AG04449 (cell line): ENCODE results near the gene SLC7A4.

ENCODE experiments used
- CTCF ChIA-PET: fragments of 350-600 bp; formaldehyde crosslinking; extraction: SDS; loops from one replicate; lab custom pipeline; 2021; ENCODE audit warnings: antibody characterized with exemption; lab: Yijun Ruan, JAX
- POLR2A ChIA-PET: fragments of 400-600, 350-600 bp; formaldehyde crosslinking; extraction: SDS; loops from one replicate; lab custom pipeline; 2020; ENCODE audit warnings: antibody characterized with exemption, inconsistent platforms; lab: Yijun Ruan, JAX
- DNase-seq: peaks from one replicate; pipeline ENCODE4 v3.0.0-alpha.2; 2010; ENCODE audit warnings: low read depth, low spot score
- H3K4me3 ChIP-seq: 2 replicates; pipeline ENCODE4 v1.5.1; 2011; ENCODE audit warnings: low read depth, mild to moderate bottlenecking, control low read depth, low read length
- CTCF ChIP-seq: IDR thresholded peaks from one replicate; pipeline ENCODE4 v1.5.1; 2011; ENCODE audit warnings: mild to moderate bottlenecking, moderate library complexity, low read length, control low read depth, inconsistent platforms; ENCODE audit not compliant: insufficient read depth; ENCODE audit errors: missing control alignments

Gene SLC7A4

GRCh38 chr22:20985720-20986119 is 46.6 kb downstream of the SLC7A4 start:
- DNase-seq: no peak
- CTCF ChIA-PET: interaction anchor here (1.4 kb wide), 1 partner anchor 100 kb away, joined by 5 read pairs; no protein-coding TSS in a partner anchor
- POLR2A ChIA-PET: no interaction called here
- TF ChIP-seq CTCF: no peak
- no peak overlapping the region for H3K4me3 ChIP-seq

- H3K4me3 ChIP-seq: peak overlapping the region; percentile 90
- ChIA-PET CTCF (interaction anchor here (0.9 to 3.2 kb wide), 7 partner anchors 7 to 120 kb away, joined by 3 to 16 read pairs (median 5); partner anchors contain the start of genes AIFM3 and P2RX6), POLR2A (interaction anchor here (1.7 to 3.1 kb wide), 2 partner anchors 17 to 19 kb away, joined by 15 to 20 read pairs; partner anchors contain the start of gene THAP7)
- TF ChIP-seq CTCF: no peak
- no peak for DNase-seq
Measured at GRCh38 chr22:20983081-20983771, 49.1 kb downstream of the SLC7A4 start.

- no peak for TF ChIP-seq CTCF
- POLR2A ChIA-PET: interaction anchor here (1.0 to 3.1 kb wide), 8 partner anchors 9 to 97 kb away, joined by 3 to 20 read pairs (median 6); partner anchors contain the start of genes CRKL and THAP7
- H3K4me3 ChIP-seq: peak overlapping the region; percentile 90
- CTCF ChIA-PET: interaction anchor here (0.6 to 3.4 kb wide), 21 partner anchors 8 to 181 kb away, joined by 3 to 29 read pairs (median 4); partner anchors contain the start of genes AIFM3 and P2RX6
- DNase-seq: no peak
Measured at GRCh38 chr22:20982563-20982882, 49.8 kb downstream of the SLC7A4 start.

GRCh38 chr22:20981787-20982562 is 50.4 kb downstream of the SLC7A4 start, which contains the start of gene LZTR1:
LZTR1 (plus strand) TSS chr22:20982297; CDS start chr22:20982372, 75 bp downstream.
- CTCF ChIA-PET: interaction anchor here (0.6 to 3.4 kb wide), 25 partner anchors 9 to 181 kb away, joined by 3 to 29 read pairs (median 4); partner anchors contain the start of genes AIFM3 and P2RX6
- POLR2A ChIA-PET: interaction anchor here (0.7 to 3.1 kb wide), 9 partner anchors 9 to 96 kb away, joined by 3 to 20 read pairs (median 5); partner anchors contain the start of genes CRKL, P2RX6 and THAP7
- peak within 1 kb of the TSS; percentile 90 for H3K4me3 ChIP-seq
- DNase-seq: no peak
- peak; percentile 90 for TF ChIP-seq CTCF

GRCh38 chr22:20980938-20981722 is 51.2 kb downstream of the SLC7A4 start:
- no peak for DNase-seq
- ChIA-PET CTCF (interaction anchor here (0.9 to 3.4 kb wide), 15 partner anchors 10 to 128 kb away, joined by 3 to 29 read pairs (median 5); partner anchors contain the start of gene AIFM3), POLR2A (interaction anchor here (0.7 to 3.1 kb wide), 4 partner anchors 22 to 95 kb away, joined by 3 to 20 read pairs (median 6); partner anchors contain the start of genes CRKL, P2RX6 and THAP7)
- no peak for TF ChIP-seq CTCF
- H3K4me3 ChIP-seq: peak overlapping the region; percentile 90
